Breast epithelium (tissue), 3 donors: Measurements from ENCODE around the gene RPS15A.
"Not testable (repeated sequence)": the region's sequence is repeated elsewhere in the genome, so short reads cannot be mapped to it uniquely, and the experiment has no call there.

Experiments
- CTCF ChIP-seq, 3 donors: fragments of 450-650 bp; IDR thresholded peaks; one replicate each; pipeline ENCODE4 v1.5.1; 2016 to 2017; ENCODE audit warnings: antibody characterized with exemption in 3 of 3, mild to moderate bottlenecking in 3 of 3, moderate library complexity in 3 of 3
- POLR2A ChIP-seq: fragments of 450-650 bp; IDR thresholded peaks from one replicate; pipeline ENCODE4 v1.6.1; 2016; ENCODE audit warnings: antibody characterized with exemption, mild to moderate bottlenecking, moderate library complexity
- POLR2AphosphoS5 ChIP-seq, 3 donors: sonication (generic); formaldehyde crosslinking; IDR thresholded peaks; one replicate each; pipeline ENCODE4 v1.6.1; 2017; ENCODE audit warnings: antibody characterized with exemption in 3 of 3

GRCh38 chr16:18767217-18767616, 22.9 kb downstream of the RPS15A start:
- not testable (repeated sequence) for TF ChIP-seq POLR2AphosphoS5 (IDR thresholded peaks at IDR 0.05); CTCF (IDR thresholded peaks at IDR 0.05); POLR2A
